GM21528 (cell line): ENCODE measurements around the gene TGFBR1.

ENCODE experiments used
- ATAC-seq: cut with Tn5 transposase; IDR thresholded peaks from one replicate; pipeline ENCODE4 v1.9.1; 2021; ENCODE audit warnings: mild to moderate bottlenecking, moderate library complexity; ENCODE audit not compliant: unreplicated experiment, low FRiP score

The TGFBR1 gene

GRCh38 chr9:99105152-99106043, 485 bp downstream of the TGFBR1 start:
- ATAC-seq, result peak; percentile 61

GRCh38 chr9:99106044-99106375, 1.1 kb downstream of the TGFBR1 start:
- no peak for ATAC-seq

- ATAC-seq, result no peak
Measured at GRCh38 chr9:99107421-99107820, 2.5 kb downstream of the TGFBR1 start.

GRCh38 chr9:99108131-99108530, 3.2 kb downstream of the TGFBR1 start:
- no peak for ATAC-seq

GRCh38 chr9:99109522-99109921, 4.6 kb downstream of the TGFBR1 start:
- no peak for ATAC-seq

- no peak for ATAC-seq
Measured at GRCh38 chr9:99112750-99113413, 8.0 kb downstream of the TGFBR1 start.

- ATAC-seq, result no peak
Measured at GRCh38 chr9:99113414-99114048, 8.6 kb downstream of the TGFBR1 start.

GRCh38 chr9:99114049-99114440, 9.1 kb downstream of the TGFBR1 start:
- ATAC-seq, result no peak

GRCh38 chr9:99114846-99115500, 10.1 kb downstream of the TGFBR1 start:
- ATAC-seq, result no peak

GRCh38 chr9:99116003-99116411, 11.1 kb downstream of the TGFBR1 start:
- no peak for ATAC-seq

- peak; percentile 95 for ATAC-seq
Measured at GRCh38 chr9:99118782-99119466, 14.0 kb downstream of the TGFBR1 start.

- no peak for ATAC-seq
Measured at GRCh38 chr9:99119976-99120655, 15.2 kb downstream of the TGFBR1 start.

- no peak for ATAC-seq
Measured at GRCh38 chr9:99121604-99122003, 16.7 kb downstream of the TGFBR1 start.

GRCh38 chr9:99124534-99125255, 19.8 kb downstream of the TGFBR1 start:
- ATAC-seq, result no peak

GRCh38 chr9:99125446-99125845, 20.5 kb downstream of the TGFBR1 start:
- no peak for ATAC-seq

GRCh38 chr9:99126312-99126711, 21.4 kb downstream of the TGFBR1 start:
- ATAC-seq, result no peak

GRCh38 chr9:99127356-99128132, 22.6 kb downstream of the TGFBR1 start:
- ATAC-seq, result no peak

GRCh38 chr9:99128133-99128406, 23.2 kb downstream of the TGFBR1 start:
- no peak for ATAC-seq

GRCh38 chr9:99129091-99129490, 24.2 kb downstream of the TGFBR1 start:
- no peak for ATAC-seq
